Measurements from ENCODE around the gene GCC2. TPM values are rescaled to one million over a fixed set of nuclear protein-coding genes. Genes with fewer than 3 reads are reported as not detected.
"Not testable (repeated sequence)": the region's sequence is repeated elsewhere in the genome, so short reads cannot be mapped to it uniquely, and the experiment has no call there.

The GCC2 gene
- total RNA-seq, 1 donor from 2014 or later, result 43.7 TPM

DNA sequence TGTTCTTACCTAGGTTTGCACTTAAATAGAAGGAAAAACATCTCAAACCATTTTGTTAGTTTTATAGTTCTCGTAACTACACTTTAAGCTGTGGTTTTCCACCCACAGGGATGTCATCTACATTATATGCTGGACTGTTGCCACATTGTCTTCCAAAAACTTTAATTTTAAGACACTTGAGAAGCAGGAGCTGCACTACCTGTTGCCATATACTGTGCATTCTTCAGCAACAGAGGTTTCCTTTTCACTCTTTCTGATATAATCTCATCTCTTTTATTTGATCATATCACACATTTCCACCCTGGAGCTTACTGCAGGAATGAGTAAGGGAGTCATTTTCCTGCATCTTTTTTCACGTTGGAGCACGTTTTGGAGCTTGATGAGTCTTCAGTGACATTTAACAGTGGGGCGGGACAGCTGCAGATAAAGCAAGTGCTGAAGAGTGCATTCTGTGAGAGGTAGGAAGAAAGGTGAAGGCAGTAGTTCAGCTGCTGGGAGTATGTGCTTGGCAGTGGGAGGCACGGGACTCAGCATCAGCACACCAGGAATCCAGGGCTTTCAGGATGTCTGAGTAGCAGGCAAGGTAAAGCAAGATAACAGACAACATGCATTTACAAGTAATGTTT lies 89.1 kb downstream of the GCC2 start:
- peaks cover 10% of the 10 kb centered on the region for H3K36me3 Mint-ChIP-seq (ENCODE audit: low read depth)
- H3K4me1 Mint-ChIP-seq (ENCODE audit: low read depth), result peaks cover 58% of the 10 kb centered on the region
- peaks cover 2% of the 10 kb centered on the region for H3K27me3 Mint-ChIP-seq (ENCODE audit: insufficient read depth)
- DNase-seq (ENCODE audit: low spot score), result no peak
- H3K27ac Mint-ChIP-seq, result no peak overlapping the region
- H3K9me3 Mint-ChIP-seq, result no peaks in the 10 kb centered on the region
- H3K4me3 Mint-ChIP-seq, result no peak overlapping the region
- intact Hi-C loops (cut with micrococcal nuclease), result no loop called here

DNA sequence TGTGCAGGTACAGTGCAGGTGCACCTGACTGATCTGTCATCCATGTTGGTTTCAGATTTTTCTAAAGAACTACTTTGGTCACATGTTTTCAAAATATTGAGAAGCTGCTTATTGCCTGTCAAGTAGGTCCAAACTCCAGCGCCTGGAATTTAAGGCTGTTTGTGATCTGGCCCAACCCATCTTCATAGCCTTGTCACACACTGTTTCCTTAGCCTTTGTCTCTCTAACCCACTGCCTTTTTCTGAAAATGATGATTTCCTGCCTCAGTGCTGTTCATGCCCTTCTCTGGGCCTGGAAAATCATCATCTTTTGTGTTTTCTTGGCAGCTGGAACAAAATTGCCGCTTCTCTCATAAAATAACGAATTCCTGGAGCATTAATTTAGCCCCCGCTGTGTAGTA lies 92.4 kb downstream of the GCC2 start:
- H3K36me3 Mint-ChIP-seq (ENCODE audit: low read depth), result peaks cover 18% of the 10 kb centered on the region
- no peak overlapping the region for H3K27ac Mint-ChIP-seq
- DNase-seq (ENCODE audit: low spot score), result no peak
- peaks cover 37% of the 10 kb centered on the region for H3K4me1 Mint-ChIP-seq (ENCODE audit: low read depth)
- H3K4me3 Mint-ChIP-seq, result no peak overlapping the region
- intact Hi-C loops (cut with micrococcal nuclease), result no loop called here
- no peaks in the 10 kb centered on the region for H3K27me3 Mint-ChIP-seq (ENCODE audit: insufficient read depth)
- H3K9me3 Mint-ChIP-seq, result no peaks in the 10 kb centered on the region

DNA sequence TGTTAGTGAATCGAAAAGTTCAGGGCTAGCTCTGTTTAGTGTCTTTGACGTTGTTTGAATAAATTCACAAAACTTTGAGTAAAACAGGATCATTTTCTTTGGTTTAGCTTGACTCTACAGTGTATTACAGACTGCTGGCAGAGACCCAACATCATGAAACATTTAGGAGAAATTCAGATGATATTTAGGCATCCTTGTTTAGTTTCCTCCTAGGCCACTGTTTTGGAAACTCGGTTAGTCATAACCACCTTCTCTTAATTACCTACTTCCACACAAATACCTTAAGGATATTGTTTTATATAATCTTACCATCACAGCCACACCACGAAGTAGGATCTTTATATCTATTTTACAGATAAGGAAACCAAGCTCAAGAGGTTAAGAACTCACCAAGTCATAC lies 93.1 kb downstream of the GCC2 start:
- Mint-ChIP-seq H3K9me3 (no peaks in the 10 kb centered on the region), H3K4me3 (no peak overlapping the region), H3K36me3 (ENCODE audit: low read depth) (peaks cover 19% of the 10 kb centered on the region), H3K27ac (no peak overlapping the region), H3K4me1 (ENCODE audit: low read depth) (peaks cover 33% of the 10 kb centered on the region), H3K27me3 (ENCODE audit: insufficient read depth) (no peaks in the 10 kb centered on the region)
- intact Hi-C loops (cut with micrococcal nuclease), result no loop called here
- no peak for DNase-seq (ENCODE audit: low spot score)

DNA sequence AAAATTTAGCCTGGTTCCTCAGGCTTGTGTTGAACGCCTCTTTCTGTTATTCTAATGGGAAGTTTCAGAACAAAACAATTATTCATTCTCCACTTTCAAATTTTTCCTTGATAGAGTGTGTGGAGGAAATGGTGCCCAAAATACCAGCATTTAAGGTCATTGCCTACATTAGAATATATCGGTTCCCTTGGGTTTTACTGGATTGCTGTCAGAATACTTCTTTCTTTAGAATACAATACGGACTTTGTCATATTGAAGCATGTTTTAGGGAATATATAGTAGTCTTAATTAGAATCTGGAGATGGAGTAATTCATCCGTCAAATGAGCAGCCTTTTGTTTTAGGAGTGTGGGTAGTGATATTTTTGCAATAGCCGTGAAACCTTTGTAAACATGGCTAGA lies 98.6 kb downstream of the GCC2 start:
- Mint-ChIP-seq H3K27ac (no peak overlapping the region), H3K4me1 (ENCODE audit: low read depth) (no peaks in the 10 kb centered on the region), H3K9me3 (no peaks in the 10 kb centered on the region), H3K4me3 (no peak overlapping the region), H3K36me3 (ENCODE audit: low read depth) (peaks cover 13% of the 10 kb centered on the region), H3K27me3 (ENCODE audit: insufficient read depth) (no peaks in the 10 kb centered on the region)
- intact Hi-C loops (cut with micrococcal nuclease), result no loop called here
- no peak for DNase-seq (ENCODE audit: low spot score)

DNA sequence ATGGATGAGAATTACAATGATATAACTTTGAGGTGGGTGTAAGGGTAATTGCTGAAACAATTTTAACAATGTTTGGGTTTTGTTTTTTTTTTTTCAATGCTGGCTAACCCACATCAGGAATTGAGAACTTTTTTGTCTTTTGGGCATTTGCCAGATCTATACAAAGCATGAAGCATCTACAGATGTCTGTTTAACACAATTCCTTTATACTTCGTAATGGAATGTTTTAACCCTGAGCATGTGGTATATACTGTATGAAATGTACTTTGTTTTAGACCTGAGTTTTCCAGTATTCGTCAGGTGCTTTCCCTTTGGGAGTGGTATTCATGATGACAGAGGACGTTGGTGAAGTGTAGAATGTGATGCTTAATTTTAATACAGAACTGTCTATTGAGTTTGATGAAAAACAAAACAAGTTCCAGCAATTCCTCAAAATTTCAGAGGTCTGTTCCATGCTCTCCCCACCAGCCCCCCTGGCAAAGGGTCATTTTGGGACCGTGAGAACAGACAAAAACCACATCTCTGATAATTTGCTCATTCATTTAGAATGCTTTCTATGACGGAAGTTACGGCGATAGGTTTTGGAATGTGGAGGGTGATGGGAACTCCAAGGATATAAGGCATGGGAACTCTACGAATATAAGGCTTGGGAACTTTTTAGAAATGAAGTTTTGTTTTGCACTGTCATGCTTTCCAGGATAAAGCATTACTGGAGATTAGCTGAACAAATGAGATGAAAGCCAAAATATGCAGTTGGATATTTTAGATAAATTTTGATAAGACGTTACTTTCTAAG lies 99.4 kb downstream of the GCC2 start:
- no peaks in the 10 kb centered on the region for H3K9me3 Mint-ChIP-seq
- DNase-seq (ENCODE audit: low spot score), result no peak
- intact Hi-C loops (cut with micrococcal nuclease), result no loop called here

DNA sequence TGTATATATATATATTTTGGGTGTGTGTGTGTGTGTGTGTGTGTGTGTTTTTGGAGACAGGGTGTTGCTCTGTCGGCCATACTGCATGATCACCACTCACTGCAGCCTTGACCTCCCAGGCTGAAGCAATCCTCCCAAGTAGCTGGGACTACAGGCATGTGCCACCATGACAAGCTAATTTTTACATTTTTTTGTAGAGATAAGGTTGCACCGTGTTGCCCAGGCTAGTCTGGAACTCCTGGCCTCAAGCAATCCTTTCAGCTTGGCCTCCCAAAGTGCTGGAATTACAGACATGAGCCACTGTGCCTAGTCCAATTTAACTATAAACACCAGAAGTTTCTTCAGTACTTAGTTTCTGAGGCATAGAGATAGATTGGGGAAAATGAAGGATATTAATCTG lies 103.6 kb downstream of the GCC2 start:
- H3K27me3 Mint-ChIP-seq (ENCODE audit: insufficient read depth), result no peaks in the 10 kb centered on the region
- H3K4me3 Mint-ChIP-seq, result no peak overlapping the region
- H3K9me3 Mint-ChIP-seq, result no peaks in the 10 kb centered on the region
- H3K36me3 Mint-ChIP-seq (ENCODE audit: low read depth), result no peaks in the 10 kb centered on the region
- no peak overlapping the region for H3K27ac Mint-ChIP-seq
- H3K4me1 Mint-ChIP-seq (ENCODE audit: low read depth), result peaks cover 5% of the 10 kb centered on the region
- intact Hi-C loops (cut with micrococcal nuclease), result no loop called here
- no peak for DNase-seq (ENCODE audit: low spot score)

More for the DNA sequence above, 99.4 kb downstream of the GCC2 start:
- H3K4me3 Mint-ChIP-seq, result no peak overlapping the region
- no peaks in the 10 kb centered on the region for H3K4me1 Mint-ChIP-seq (ENCODE audit: low read depth)
- no peak overlapping the region for H3K27ac Mint-ChIP-seq
- peaks cover 10% of the 10 kb centered on the region for H3K36me3 Mint-ChIP-seq (ENCODE audit: low read depth)
- H3K27me3 Mint-ChIP-seq (ENCODE audit: insufficient read depth), result no peaks in the 10 kb centered on the region

DNA sequence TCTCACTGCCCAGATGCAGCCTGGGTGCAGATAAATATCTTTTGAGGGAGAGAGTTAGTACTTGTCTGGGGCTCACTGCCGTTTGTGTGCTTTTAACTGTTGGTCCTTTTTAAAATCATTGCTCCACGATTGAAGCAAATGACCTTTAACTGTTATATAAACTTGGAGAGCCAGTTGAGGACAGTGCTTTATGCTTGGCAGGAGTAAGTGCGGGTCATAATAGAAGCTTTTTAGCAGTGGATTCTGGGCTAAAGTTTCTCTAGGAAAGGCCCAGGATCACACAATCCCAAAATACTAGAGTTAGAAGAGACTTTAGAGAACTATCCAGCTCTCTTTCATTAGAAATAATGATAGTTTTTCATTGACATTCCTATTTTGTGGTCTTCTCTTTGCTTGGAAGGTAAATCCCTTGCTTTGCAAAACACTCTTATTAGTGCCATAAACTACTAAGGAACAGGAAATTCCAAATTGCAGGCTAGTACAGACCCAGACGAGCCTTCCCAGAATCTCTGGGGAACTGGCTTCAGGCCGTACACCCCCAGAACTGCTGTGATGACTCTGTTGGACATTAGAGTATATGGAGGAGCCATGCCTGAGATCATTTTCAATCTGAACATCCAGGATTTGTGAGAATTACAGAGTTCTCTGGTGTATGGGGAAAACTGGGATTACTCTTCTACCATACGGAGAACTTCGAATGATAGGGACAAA lies 104.4 kb downstream of the GCC2 start:
- H3K27ac Mint-ChIP-seq, result no peak overlapping the region
- intact Hi-C loops (cut with micrococcal nuclease), result no loop called here
- DNase-seq (ENCODE audit: low spot score), result no peak

DNA sequence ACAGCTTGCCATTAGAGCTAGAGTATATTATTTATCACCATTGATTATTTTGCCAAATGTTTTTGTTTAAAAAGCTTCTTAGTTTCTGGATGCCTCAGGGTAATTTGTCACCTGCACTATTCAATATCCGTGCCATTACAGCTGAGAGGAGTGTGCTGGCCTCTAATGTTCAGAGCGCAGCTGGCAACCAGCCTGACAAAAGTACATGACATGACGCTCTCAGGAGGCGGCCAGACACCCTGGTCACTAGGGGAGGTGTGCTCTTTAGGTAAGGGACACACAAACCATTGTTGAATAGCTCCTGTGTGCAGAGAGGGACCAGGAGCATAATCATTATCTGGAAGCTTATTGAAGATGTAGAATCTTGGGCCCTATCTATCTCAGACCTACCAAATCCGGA lies 105.5 kb downstream of the GCC2 start:
- Mint-ChIP-seq H3K4me1 (ENCODE audit: low read depth) (peaks cover 5% of the 10 kb centered on the region), H3K4me3 (no peak overlapping the region), H3K27me3 (ENCODE audit: insufficient read depth) (no peaks in the 10 kb centered on the region), H3K36me3 (ENCODE audit: low read depth) (no peaks in the 10 kb centered on the region), H3K27ac (no peak overlapping the region), H3K9me3 (no peaks in the 10 kb centered on the region)
- intact Hi-C loops (cut with micrococcal nuclease), result no loop called here
- no peak for DNase-seq (ENCODE audit: low spot score)

More for the DNA sequence above, 104.4 kb downstream of the GCC2 start:
- H3K9me3 Mint-ChIP-seq, result no peaks in the 10 kb centered on the region
- H3K4me3 Mint-ChIP-seq, result no peak overlapping the region
- no peaks in the 10 kb centered on the region for H3K36me3 Mint-ChIP-seq (ENCODE audit: low read depth)
- no peaks in the 10 kb centered on the region for H3K27me3 Mint-ChIP-seq (ENCODE audit: insufficient read depth)
- H3K4me1 Mint-ChIP-seq (ENCODE audit: low read depth), result peaks cover 5% of the 10 kb centered on the region

DNA sequence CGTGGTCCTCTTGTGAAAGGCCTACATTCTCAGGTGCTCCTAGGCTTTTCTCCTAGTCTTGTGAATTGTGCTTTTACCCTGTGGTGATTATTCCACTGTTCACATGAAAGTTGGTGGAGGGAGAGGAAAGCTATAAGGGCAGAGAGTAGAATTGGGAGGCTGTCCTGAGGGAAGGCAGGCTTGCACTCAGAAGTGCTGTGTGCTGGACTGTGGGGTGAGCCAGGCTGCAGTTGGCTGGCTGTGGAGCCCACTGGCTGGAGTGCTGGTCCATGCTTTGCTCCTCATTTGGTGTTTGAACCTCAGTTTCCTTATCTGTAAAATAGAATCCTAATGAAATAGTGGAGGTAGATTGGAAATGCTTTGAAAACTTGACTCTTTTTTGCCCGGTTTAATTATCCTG lies 106.6 kb downstream of the GCC2 start:
- Mint-ChIP-seq H3K4me3 (no peak overlapping the region), H3K9me3 (no peaks in the 10 kb centered on the region), H3K27me3 (ENCODE audit: insufficient read depth) (no peaks in the 10 kb centered on the region), H3K27ac (peak overlapping the region; percentile 20), H3K4me1 (ENCODE audit: low read depth) (peaks cover 5% of the 10 kb centered on the region), H3K36me3 (ENCODE audit: low read depth) (no peaks in the 10 kb centered on the region)
- no peak for DNase-seq (ENCODE audit: low spot score)
- intact Hi-C loops (cut with micrococcal nuclease), result no loop called here

DNA sequence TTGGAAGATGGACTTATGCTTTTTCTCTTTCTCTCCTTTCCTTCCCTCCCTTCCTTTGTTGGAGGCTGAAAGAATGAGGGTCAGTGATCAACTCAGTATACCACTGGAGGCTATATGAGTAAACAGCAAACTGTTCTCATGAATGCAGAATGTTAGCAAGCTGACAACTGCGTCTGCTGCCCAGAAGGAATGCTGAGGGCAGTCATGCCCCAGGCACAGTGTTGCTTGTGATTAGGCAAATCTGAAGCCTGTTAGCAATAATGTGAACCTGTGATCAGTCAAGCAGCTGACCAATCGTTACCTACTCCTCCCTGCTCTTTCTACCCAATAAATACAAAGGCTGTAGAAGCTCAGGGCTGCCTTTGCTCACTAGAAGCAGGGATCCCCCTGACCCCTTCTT lies 107.6 kb downstream of the GCC2 start:
- H3K4me1 Mint-ChIP-seq (ENCODE audit: low read depth); DNase-seq (ENCODE audit: low spot score); H3K36me3 Mint-ChIP-seq (ENCODE audit: low read depth); H3K9me3 Mint-ChIP-seq; H3K27ac Mint-ChIP-seq; H3K27me3 Mint-ChIP-seq (ENCODE audit: insufficient read depth); intact Hi-C loops (cut with micrococcal nuclease); H3K4me3 Mint-ChIP-seq: not testable (repeated sequence)

Other genes starting within 250 kb of the GCC2 start
- gene SULT1C3, start 209.2 kb upstream of the GCC2 start, total RNA-seq, result not detected in 2 replicates
- not detected in 2 replicates for gene SULT1C2, start 160.3 kb upstream of the GCC2 start, total RNA-seq
- gene SULT1C4, start 71.3 kb upstream of the GCC2 start, total RNA-seq, result not detected in 2 replicates
- 69.6 and 70.0 TPM in 2 replicates for gene LIMS1, start 85.3 kb downstream of the GCC2 start, total RNA-seq

Measured in activated T-helper 1 cell treated with anti-CD3 and anti-CD28 coated beads, Interleukin-12 subunit alpha, Interleukin-12 subunit beta, Interleukin-2, Interleukin-4 antibody, amounts not matched to agents 30 ng/mL and 10 ng/mL and 1 ng/mL, durations not matched to agents 14 hours and 24 hours and 36 hours (primary cell).